Ishikawa (cell line): ENCODE results near the gene PLPPR2.
"Not testable (repeated sequence)": the region's sequence is repeated elsewhere in the genome, so short reads cannot be mapped to it uniquely, and the experiment has no call there.

Experiments used
- CEBPB ChIP-seq: IDR thresholded peaks from 2 replicates; pipeline ENCODE4 v1.6.1; 2012
- EP300 ChIP-seq: IDR thresholded peaks from 2 replicates; pipeline ENCODE4 v1.6.1; 2012; ENCODE audit warnings: borderline replicate concordance
- NFIC ChIP-seq: IDR thresholded peaks from 2 replicates; pipeline ENCODE4 v1.6.1; 2012
- RAD21 ChIP-seq: IDR thresholded peaks from 2 replicates; pipeline ENCODE4 v1.6.1; 2012; ENCODE audit warnings: low read depth
- TAF1 ChIP-seq: IDR thresholded peaks from 2 replicates; pipeline ENCODE4 v1.6.1; 2012; ENCODE audit warnings: low read depth, mild to moderate bottlenecking
- TCF12 ChIP-seq: IDR thresholded peaks from 2 replicates; pipeline ENCODE4 v1.6.1; 2012; ENCODE audit warnings: low read depth
- TF ChIP-seq, protein P1 (sequence below): IDR thresholded peaks from 2 replicates; pipeline ENCODE4 v1.6.1; 2012; ENCODE audit warnings: low read depth, mild to moderate bottlenecking
- TF ChIP-seq, protein P2 (sequence below): IDR thresholded peaks from 2 replicates; pipeline ENCODE4 v1.6.1; 2012

DNA sequence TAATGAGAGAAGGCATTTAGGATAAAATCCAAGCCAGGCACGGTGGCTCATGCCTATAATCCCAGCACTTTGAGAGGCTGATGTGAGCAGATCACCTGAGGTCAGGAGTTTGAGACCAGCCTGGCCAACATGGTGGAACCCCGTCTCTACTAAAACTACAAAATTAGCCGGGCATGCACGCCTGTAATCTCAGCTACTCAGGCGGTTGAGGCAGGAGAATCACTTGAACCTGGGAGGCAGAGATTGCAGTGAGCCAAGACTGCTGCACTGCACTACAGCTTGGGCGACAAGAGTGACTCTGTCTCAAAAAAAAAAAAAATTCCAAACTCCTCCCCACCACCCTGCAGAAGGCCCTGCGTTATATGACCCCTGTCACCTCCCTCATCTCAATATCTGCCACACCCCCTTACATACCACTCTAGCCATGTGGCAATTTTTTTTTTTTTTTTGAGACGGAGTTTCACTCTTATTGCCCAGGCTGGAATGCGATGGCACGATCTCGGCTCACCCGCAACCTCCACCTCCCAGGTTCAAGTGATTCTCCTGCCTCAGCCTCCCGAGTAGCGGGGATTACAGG lies 24.1 kb downstream of the PLPPR2 start:
- TF ChIP-seq TCF12, EP300, CEBPB, RAD21, NFIC, TAF1: not testable (repeated sequence)
- TF ChIP-seq, protein P1, sequence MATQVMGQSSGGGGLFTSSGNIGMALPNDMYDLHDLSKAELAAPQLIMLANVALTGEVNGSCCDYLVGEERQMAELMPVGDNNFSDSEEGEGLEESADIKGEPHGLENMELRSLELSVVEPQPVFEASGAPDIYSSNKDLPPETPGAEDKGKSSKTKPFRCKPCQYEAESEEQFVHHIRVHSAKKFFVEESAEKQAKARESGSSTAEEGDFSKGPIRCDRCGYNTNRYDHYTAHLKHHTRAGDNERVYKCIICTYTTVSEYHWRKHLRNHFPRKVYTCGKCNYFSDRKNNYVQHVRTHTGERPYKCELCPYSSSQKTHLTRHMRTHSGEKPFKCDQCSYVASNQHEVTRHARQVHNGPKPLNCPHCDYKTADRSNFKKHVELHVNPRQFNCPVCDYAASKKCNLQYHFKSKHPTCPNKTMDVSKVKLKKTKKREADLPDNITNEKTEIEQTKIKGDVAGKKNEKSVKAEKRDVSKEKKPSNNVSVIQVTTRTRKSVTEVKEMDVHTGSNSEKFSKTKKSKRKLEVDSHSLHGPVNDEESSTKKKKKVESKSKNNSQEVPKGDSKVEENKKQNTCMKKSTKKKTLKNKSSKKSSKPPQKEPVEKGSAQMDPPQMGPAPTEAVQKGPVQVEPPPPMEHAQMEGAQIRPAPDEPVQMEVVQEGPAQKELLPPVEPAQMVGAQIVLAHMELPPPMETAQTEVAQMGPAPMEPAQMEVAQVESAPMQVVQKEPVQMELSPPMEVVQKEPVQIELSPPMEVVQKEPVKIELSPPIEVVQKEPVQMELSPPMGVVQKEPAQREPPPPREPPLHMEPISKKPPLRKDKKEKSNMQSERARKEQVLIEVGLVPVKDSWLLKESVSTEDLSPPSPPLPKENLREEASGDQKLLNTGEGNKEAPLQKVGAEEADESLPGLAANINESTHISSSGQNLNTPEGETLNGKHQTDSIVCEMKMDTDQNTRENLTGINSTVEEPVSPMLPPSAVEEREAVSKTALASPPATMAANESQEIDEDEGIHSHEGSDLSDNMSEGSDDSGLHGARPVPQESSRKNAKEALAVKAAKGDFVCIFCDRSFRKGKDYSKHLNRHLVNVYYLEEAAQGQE, result not testable (repeated sequence)
- TF ChIP-seq, protein P2, sequence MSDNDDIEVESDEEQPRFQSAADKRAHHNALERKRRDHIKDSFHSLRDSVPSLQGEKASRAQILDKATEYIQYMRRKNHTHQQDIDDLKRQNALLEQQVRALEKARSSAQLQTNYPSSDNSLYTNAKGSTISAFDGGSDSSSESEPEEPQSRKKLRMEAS, result 0 out of 2 replicates have a peak, but pooled peaks have one; percentile 29
